ENCODE measurements around the gene AGPAT4. TPM values are rescaled to one million over a fixed set of nuclear protein-coding genes. Genes with fewer than 3 reads are reported as not detected.
"Not testable (repeated sequence)": the region's sequence is repeated elsewhere in the genome, so short reads cannot be mapped to it uniquely, and the experiment has no call there.

AGPAT4 gene
- total RNA-seq, 1 donor from 2014 or later = 54.2 TPM

- no peak for DNase-seq (ENCODE audit: low spot score)
These were observed 135.1 kb downstream of the AGPAT4 start for GRCh38 chr6:161138543-161139303.

- no peak for DNase-seq (ENCODE audit: low spot score)
These were observed 135.9 kb downstream of the AGPAT4 start for GRCh38 chr6:161137839-161138542.

GRCh38 chr6:161137320-161137719 is 136.5 kb downstream of the AGPAT4 start:
- no peak for DNase-seq (ENCODE audit: low spot score)

- no peak for DNase-seq (ENCODE audit: low spot score)
These were observed 137.2 kb downstream of the AGPAT4 start for GRCh38 chr6:161136655-161137054.

- no peak for DNase-seq (ENCODE audit: low spot score)
These were observed 137.9 kb downstream of the AGPAT4 start for GRCh38 chr6:161135695-161136591.

GRCh38 chr6:161134550-161135298 is 139.1 kb downstream of the AGPAT4 start:
- no peak for DNase-seq (ENCODE audit: low spot score)

- no peak for DNase-seq (ENCODE audit: low spot score)
These were observed 139.9 kb downstream of the AGPAT4 start for GRCh38 chr6:161133963-161134362.

- DNase-seq (ENCODE audit: low spot score) = no peak
These were observed 141.5 kb downstream of the AGPAT4 start for GRCh38 chr6:161132384-161132783.

GRCh38 chr6:161130967-161131766 is 142.7 kb downstream of the AGPAT4 start:
- DNase-seq (ENCODE audit: low spot score) = no peak

- DNase-seq (ENCODE audit: low spot score) = no peak
These were observed 143.3 kb downstream of the AGPAT4 start for GRCh38 chr6:161130541-161130940.

- DNase-seq (ENCODE audit: low spot score) = no peak
These were observed 145.1 kb downstream of the AGPAT4 start for GRCh38 chr6:161128680-161129196.

GRCh38 chr6:161128230-161128629 is 145.6 kb downstream of the AGPAT4 start:
- DNase-seq (ENCODE audit: low spot score) = no peak

GRCh38 chr6:161127071-161127740 is 146.7 kb downstream of the AGPAT4 start:
- DNase-seq (ENCODE audit: low spot score) = no peak

- DNase-seq (ENCODE audit: low spot score) = peak; percentile 7
These were observed 148.3 kb downstream of the AGPAT4 start for GRCh38 chr6:161125591-161125990.

GRCh38 chr6:161123319-161123718 is 150.5 kb downstream of the AGPAT4 start:
- DNase-seq (ENCODE audit: low spot score) = not testable (repeated sequence)

GRCh38 chr6:161117942-161118341 is 155.9 kb downstream of the AGPAT4 start:
- no peak for DNase-seq (ENCODE audit: low spot score)

GRCh38 chr6:161117308-161117707 is 156.6 kb downstream of the AGPAT4 start:
- DNase-seq (ENCODE audit: low spot score) = peak; percentile 9

GRCh38 chr6:161116554-161116953 is 157.3 kb downstream of the AGPAT4 start:
- DNase-seq (ENCODE audit: low spot score) = no peak

- DNase-seq (ENCODE audit: low spot score) = no peak
These were observed 158.4 kb downstream of the AGPAT4 start for GRCh38 chr6:161115468-161115867.

GRCh38 chr6:161111261-161111660 is 162.6 kb downstream of the AGPAT4 start:
- no peak for DNase-seq (ENCODE audit: low spot score)

Data from umbilical cord (tissue), 2 donors.